ENCODE measurements around the gene IL1B.

Gene IL1B

GRCh38 chr2:112829101-112829960, 7.2 kb downstream of the IL1B start:
- no peaks in the 10 kb centered on the region; the same call in 1 of the 2 replicates for H3K27me3 ChIP-seq (ENCODE audit: control insufficient read depth, insufficient read depth, low read length)
- WGBS (ENCODE audit: insufficient coverage, insufficient read length): no CpG with 5 or more reads among the region's 5 CpGs

GRCh38 chr2:112828251-112828691, 8.3 kb downstream of the IL1B start:
- WGBS (ENCODE audit: insufficient coverage, insufficient read length): no CpG with 5 or more reads among the region's 3 CpGs
- no peak for DNase-seq (ENCODE audit: low read depth, low spot score)
- Histone ChIP-seq H3K4me1 (ENCODE audit: control insufficient read depth, insufficient read depth, low read length) (no peaks in the 10 kb centered on the region), H3K9me3 (ENCODE audit: control insufficient read depth, insufficient read depth, low read length) (no peaks in the 10 kb centered on the region), H3K27me3 (ENCODE audit: control insufficient read depth, insufficient read depth, low read length) (no peaks in the 10 kb centered on the region; the same call in 1 of the 2 replicates), H3K36me3 (ENCODE audit: control insufficient read depth, insufficient read depth, low read length) (no peaks in the 10 kb centered on the region), H3K4me3 (ENCODE audit: low read length) (no peak overlapping the region), H3K27ac (ENCODE audit: low read length) (no peak overlapping the region)

More at GRCh38 chr2:112829101-112829960, 7.2 kb downstream of the IL1B start:
- no peak for DNase-seq (ENCODE audit: low read depth, low spot score)
- Histone ChIP-seq H3K36me3 (ENCODE audit: control insufficient read depth, insufficient read depth, low read length) (no peaks in the 10 kb centered on the region), H3K4me1 (ENCODE audit: control insufficient read depth, insufficient read depth, low read length) (no peaks in the 10 kb centered on the region), H3K4me3 (ENCODE audit: low read length) (no peak overlapping the region), H3K27ac (ENCODE audit: low read length) (no peak overlapping the region), H3K9me3 (ENCODE audit: control insufficient read depth, insufficient read depth, low read length) (no peaks in the 10 kb centered on the region)

GRCh38 chr2:112827604-112828185, 8.9 kb downstream of the IL1B start:
- Histone ChIP-seq H3K4me3 (ENCODE audit: low read length) (no peak overlapping the region), H3K9me3 (ENCODE audit: control insufficient read depth, insufficient read depth, low read length) (no peaks in the 10 kb centered on the region), H3K27me3 (ENCODE audit: control insufficient read depth, insufficient read depth, low read length) (no peaks in the 10 kb centered on the region; the same call in 1 of the 2 replicates), H3K36me3 (ENCODE audit: control insufficient read depth, insufficient read depth, low read length) (no peaks in the 10 kb centered on the region), H3K27ac (ENCODE audit: low read length) (no peak overlapping the region), H3K4me1 (ENCODE audit: control insufficient read depth, insufficient read depth, low read length) (no peaks in the 10 kb centered on the region)
- WGBS (ENCODE audit: insufficient coverage, insufficient read length): no CpG with 5 or more reads among the region's 6 CpGs
- DNase-seq (ENCODE audit: low read depth, low spot score): no peak

- no CpG with 5 or more reads among the region's 3 CpGs for WGBS (ENCODE audit: insufficient coverage, insufficient read length)
- Histone ChIP-seq H3K4me1 (ENCODE audit: control insufficient read depth, insufficient read depth, low read length) (no peaks in the 10 kb centered on the region), H3K9me3 (ENCODE audit: control insufficient read depth, insufficient read depth, low read length) (no peaks in the 10 kb centered on the region), H3K4me3 (ENCODE audit: low read length) (no peak overlapping the region), H3K36me3 (ENCODE audit: control insufficient read depth, insufficient read depth, low read length) (no peaks in the 10 kb centered on the region), H3K27me3 (ENCODE audit: control insufficient read depth, insufficient read depth, low read length) (no peaks in the 10 kb centered on the region; the same call in 1 of the 2 replicates), H3K27ac (ENCODE audit: low read length) (no peak overlapping the region)
- no peak for DNase-seq (ENCODE audit: low read depth, low spot score)
Observed at GRCh38 chr2:112827009-112827408, 9.6 kb downstream of the IL1B start.

GRCh38 chr2:112825706-112826105, 10.9 kb downstream of the IL1B start:
- no peaks in the 10 kb centered on the region for H3K36me3 ChIP-seq (ENCODE audit: control insufficient read depth, insufficient read depth, low read length)
- no peak for DNase-seq (ENCODE audit: low read depth, low spot score)
- WGBS (ENCODE audit: insufficient coverage, insufficient read length): no CpG with 5 or more reads among the region's 2 CpGs
- H3K4me3 ChIP-seq (ENCODE audit: low read length): no peak overlapping the region
- no peak overlapping the region for H3K27ac ChIP-seq (ENCODE audit: low read length)
- no peaks in the 10 kb centered on the region for H3K4me1 ChIP-seq (ENCODE audit: control insufficient read depth, insufficient read depth, low read length)
- H3K9me3 ChIP-seq (ENCODE audit: control insufficient read depth, insufficient read depth, low read length): no peaks in the 10 kb centered on the region
- no peaks in the 10 kb centered on the region for H3K27me3 ChIP-seq (ENCODE audit: control insufficient read depth, insufficient read depth, low read length)

- no peak overlapping the region for H3K4me3 ChIP-seq (ENCODE audit: low read length)
- H3K27ac ChIP-seq (ENCODE audit: low read length): no peak overlapping the region
- no peaks in the 10 kb centered on the region for H3K4me1 ChIP-seq (ENCODE audit: control insufficient read depth, insufficient read depth, low read length)
Observed at GRCh38 chr2:112824694-112825085, 11.9 kb downstream of the IL1B start.

GRCh38 chr2:112821682-112822081, 14.9 kb downstream of the IL1B start:
- Histone ChIP-seq H3K27me3 (ENCODE audit: control insufficient read depth, insufficient read depth, low read length) (no peaks in the 10 kb centered on the region), H3K9me3 (ENCODE audit: control insufficient read depth, insufficient read depth, low read length) (no peaks in the 10 kb centered on the region), H3K4me3 (ENCODE audit: low read length) (no peak overlapping the region), H3K27ac (ENCODE audit: low read length) (no peak overlapping the region), H3K36me3 (ENCODE audit: control insufficient read depth, insufficient read depth, low read length) (no peaks in the 10 kb centered on the region), H3K4me1 (ENCODE audit: control insufficient read depth, insufficient read depth, low read length) (peaks cover 4% of the 10 kb centered on the region; the same call in 1 of the 2 replicates)
- WGBS (ENCODE audit: insufficient coverage, insufficient read length): no CpG with 5 or more reads among the region's 4 CpGs
- DNase-seq (ENCODE audit: low read depth, low spot score): no peak

More at GRCh38 chr2:112824694-112825085, 11.9 kb downstream of the IL1B start:
- no peak for DNase-seq (ENCODE audit: low read depth, low spot score)
- H3K9me3 ChIP-seq (ENCODE audit: control insufficient read depth, insufficient read depth, low read length): no peaks in the 10 kb centered on the region
- no peaks in the 10 kb centered on the region for H3K27me3 ChIP-seq (ENCODE audit: control insufficient read depth, insufficient read depth, low read length)
- H3K36me3 ChIP-seq (ENCODE audit: control insufficient read depth, insufficient read depth, low read length): no peaks in the 10 kb centered on the region

- H3K27ac ChIP-seq (ENCODE audit: low read length): no peak overlapping the region
- WGBS (ENCODE audit: insufficient coverage, insufficient read length): no CpG with 5 or more reads among the region's 5 CpGs
Observed at GRCh38 chr2:112821142-112821541, 15.4 kb downstream of the IL1B start.

GRCh38 chr2:112820343-112820742, 16.2 kb downstream of the IL1B start:
- Histone ChIP-seq H3K4me1 (ENCODE audit: control insufficient read depth, insufficient read depth, low read length) (peaks cover 4% of the 10 kb centered on the region; the same call in 1 of the 2 replicates), H3K9me3 (ENCODE audit: control insufficient read depth, insufficient read depth, low read length) (no peaks in the 10 kb centered on the region), H3K27me3 (ENCODE audit: control insufficient read depth, insufficient read depth, low read length) (no peaks in the 10 kb centered on the region), H3K36me3 (ENCODE audit: control insufficient read depth, insufficient read depth, low read length) (no peaks in the 10 kb centered on the region), H3K27ac (ENCODE audit: low read length) (no peak overlapping the region), H3K4me3 (ENCODE audit: low read length) (no peak overlapping the region)
- DNase-seq (ENCODE audit: low read depth, low spot score): no peak

More at GRCh38 chr2:112821142-112821541, 15.4 kb downstream of the IL1B start:
- DNase-seq (ENCODE audit: low read depth, low spot score): no peak
- peaks cover 4% of the 10 kb centered on the region; the same call in 1 of the 2 replicates for H3K4me1 ChIP-seq (ENCODE audit: control insufficient read depth, insufficient read depth, low read length)
- no peak overlapping the region for H3K4me3 ChIP-seq (ENCODE audit: low read length)
- no peaks in the 10 kb centered on the region for H3K36me3 ChIP-seq (ENCODE audit: control insufficient read depth, insufficient read depth, low read length)
- H3K27me3 ChIP-seq (ENCODE audit: control insufficient read depth, insufficient read depth, low read length): no peaks in the 10 kb centered on the region
- no peaks in the 10 kb centered on the region for H3K9me3 ChIP-seq (ENCODE audit: control insufficient read depth, insufficient read depth, low read length)

- WGBS (ENCODE audit: insufficient coverage, insufficient read length): no CpG with 5 or more reads among the region's 7 CpGs
- DNase-seq (ENCODE audit: low read depth, low spot score): no peak
- Histone ChIP-seq H3K4me3 (ENCODE audit: low read length) (no peak overlapping the region), H3K36me3 (ENCODE audit: control insufficient read depth, insufficient read depth, low read length) (no peaks in the 10 kb centered on the region), H3K9me3 (ENCODE audit: control insufficient read depth, insufficient read depth, low read length) (no peaks in the 10 kb centered on the region), H3K27ac (ENCODE audit: low read length) (no peak overlapping the region), H3K27me3 (ENCODE audit: control insufficient read depth, insufficient read depth, low read length) (no peaks in the 10 kb centered on the region), H3K4me1 (ENCODE audit: control insufficient read depth, insufficient read depth, low read length) (peaks cover 5% of the 10 kb centered on the region)
Observed at GRCh38 chr2:112819081-112819480, 17.5 kb downstream of the IL1B start.
